ENCODE results near the gene BAHD1. TPM values are rescaled to one million over a fixed set of nuclear protein-coding genes. Genes with fewer than 3 reads are reported as not detected.

BAHD1 gene
- total RNA-seq, 1 experiment from 2014 or later, result 5.0 TPM

GRCh38 chr15:40420793-40421192 is 20.0 kb upstream of the BAHD1 start:
- in situ Hi-C loops (cut with HindIII; ENCODE audit: low pct_unique_long_range_greater_than_20kb, low sequenced_read_pairs), result no loop called here
- no peak for DNase-seq (ENCODE audit: low read depth)

- in situ Hi-C loops (cut with HindIII; ENCODE audit: low pct_unique_long_range_greater_than_20kb, low sequenced_read_pairs), result no loop called here
- DNase-seq (ENCODE audit: low read depth), result no peak
Measured at GRCh38 chr15:40421246-40422157, 19.3 kb upstream of the BAHD1 start.

- no peak for DNase-seq (ENCODE audit: low read depth)
- in situ Hi-C loops (cut with HindIII; ENCODE audit: low pct_unique_long_range_greater_than_20kb, low sequenced_read_pairs), result no loop called here
Measured at GRCh38 chr15:40424483-40425115, 16.2 kb upstream of the BAHD1 start.

GRCh38 chr15:40425681-40426080 is 15.1 kb upstream of the BAHD1 start:
- in situ Hi-C loops (cut with HindIII; ENCODE audit: low pct_unique_long_range_greater_than_20kb, low sequenced_read_pairs), result no loop called here

GRCh38 chr15:40427188-40427587 is 13.6 kb upstream of the BAHD1 start:
- in situ Hi-C loops (cut with HindIII; ENCODE audit: low pct_unique_long_range_greater_than_20kb, low sequenced_read_pairs), result no loop called here
- DNase-seq (ENCODE audit: low read depth), result no peak

More at GRCh38 chr15:40425681-40426080, 15.1 kb upstream of the BAHD1 start:
- DNase-seq (ENCODE audit: low read depth), result no peak

- in situ Hi-C loops (cut with HindIII; ENCODE audit: low pct_unique_long_range_greater_than_20kb, low sequenced_read_pairs), result no loop called here
Measured at GRCh38 chr15:40428185-40428584, 12.6 kb upstream of the BAHD1 start.

GRCh38 chr15:40429068-40429710 is 11.6 kb upstream of the BAHD1 start:
- DNase-seq (ENCODE audit: low read depth), result no peak
- in situ Hi-C loops (cut with HindIII; ENCODE audit: low pct_unique_long_range_greater_than_20kb, low sequenced_read_pairs), result no loop called here

More at GRCh38 chr15:40428185-40428584, 12.6 kb upstream of the BAHD1 start:
- DNase-seq (ENCODE audit: low read depth), result no peak

- in situ Hi-C loops (cut with HindIII; ENCODE audit: low pct_unique_long_range_greater_than_20kb, low sequenced_read_pairs), result no loop called here
- peak; percentile 26 for DNase-seq (ENCODE audit: low read depth)
Measured at GRCh38 chr15:40430271-40430805, 10.4 kb upstream of the BAHD1 start.

- in situ Hi-C loops (cut with HindIII; ENCODE audit: low pct_unique_long_range_greater_than_20kb, low sequenced_read_pairs), result no loop called here
- DNase-seq (ENCODE audit: low read depth), result no peak
Measured at GRCh38 chr15:40435023-40435709, 5.6 kb upstream of the BAHD1 start.

GRCh38 chr15:40435710-40436089 is 5.1 kb upstream of the BAHD1 start:
- DNase-seq (ENCODE audit: low read depth), result no peak
- in situ Hi-C loops (cut with HindIII; ENCODE audit: low pct_unique_long_range_greater_than_20kb, low sequenced_read_pairs), result no loop called here

GRCh38 chr15:40436116-40436891 is 4.4 kb upstream of the BAHD1 start:
- in situ Hi-C loops (cut with HindIII; ENCODE audit: low pct_unique_long_range_greater_than_20kb, low sequenced_read_pairs), result no loop called here
- no peak for DNase-seq (ENCODE audit: low read depth)

- DNase-seq (ENCODE audit: low read depth), result no peak
- in situ Hi-C loops (cut with HindIII; ENCODE audit: low pct_unique_long_range_greater_than_20kb, low sequenced_read_pairs), result no loop called here
Measured at GRCh38 chr15:40436892-40437751, 3.6 kb upstream of the BAHD1 start.

- in situ Hi-C loops (cut with HindIII; ENCODE audit: low pct_unique_long_range_greater_than_20kb, low sequenced_read_pairs), result no loop called here
- DNase-seq (ENCODE audit: low read depth), result no peak
Measured at GRCh38 chr15:40437752-40438687, 2.7 kb upstream of the BAHD1 start.

- in situ Hi-C loops (cut with HindIII; ENCODE audit: low pct_unique_long_range_greater_than_20kb, low sequenced_read_pairs), result no loop called here
- DNase-seq (ENCODE audit: low read depth), result no peak
Measured at GRCh38 chr15:40438712-40439111, 2.0 kb upstream of the BAHD1 start.

GRCh38 chr15:40439461-40439959 is 1.2 kb upstream of the BAHD1 start:
- in situ Hi-C loops (cut with HindIII; ENCODE audit: low pct_unique_long_range_greater_than_20kb, low sequenced_read_pairs), result no loop called here
- DNase-seq (ENCODE audit: low read depth), result no peak

Measured in Caki2 (cell line).